PC-3 (cell line): ENCODE measurements around the gene PFN3.

Experiments used
- CTCF ChIP-seq: fragments of 300-600 bp; sonication (generic); conservative IDR thresholded peaks from 2 replicates; pipeline ENCODE4 v1.5.1; 2017; ENCODE audit warnings: antibody characterized with exemption, low read depth, mild to moderate bottlenecking, low read length
- EZH2 ChIP-seq: fragments of 300-600 bp; sonication (generic); IDR thresholded peaks from one replicate; pipeline ENCODE4 v1.6.1; 2017; ENCODE audit warnings: antibody characterized with exemption, mild to moderate bottlenecking, low read length; ENCODE audit not compliant: unreplicated experiment
- EZH2phosphoT487 ChIP-seq: fragments of 300-600 bp; sonication (generic); IDR thresholded peaks from 2 replicates; pipeline ENCODE4 v1.6.1; 2018; ENCODE audit warnings: mild to moderate bottlenecking, antibody characterized with exemption, low read length, borderline replicate concordance

DNA sequence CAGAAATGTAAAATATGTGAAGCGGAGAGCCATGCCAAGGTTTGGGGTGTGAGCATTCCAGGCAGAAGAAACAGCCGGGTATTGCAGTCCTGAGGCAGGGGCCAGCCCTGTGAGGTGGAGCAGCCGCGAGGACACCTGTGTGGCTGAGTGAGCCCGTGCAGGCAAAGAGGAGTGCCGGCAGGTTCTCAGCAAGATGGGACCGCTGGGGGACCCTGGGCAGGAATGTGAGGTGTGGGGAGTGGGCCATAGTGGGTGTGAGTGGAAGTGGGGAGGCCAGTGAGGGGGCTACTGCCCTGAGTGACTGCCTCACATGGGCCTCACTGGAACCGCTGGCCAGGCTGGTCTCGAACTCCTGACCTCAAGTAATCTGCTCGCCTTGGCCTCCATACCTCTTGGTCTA lies 38.0 kb upstream of the PFN3 start:
- TF ChIP-seq CTCF, result no peak
- TF ChIP-seq EZH2, result no peak
- TF ChIP-seq EZH2phosphoT487, result no peak
